HepG2 (cell line): ENCODE results near the gene PACS1. TPM values are rescaled to one million over a fixed set of nuclear protein-coding genes. Genes with fewer than 3 reads are reported as not detected.

Source experiments
- BRF2 ChIP-seq: sonication (generic); formaldehyde crosslinking; IDR thresholded peaks from 2 replicates; pipeline ENCODE4 v1.8.1; 2022; ENCODE audit warnings: mild to moderate bottlenecking, missing genetic modification reagents
- HNF4A ChIP-seq: sonication (generic); formaldehyde crosslinking; IDR thresholded peaks from 2 replicates; pipeline ENCODE4 v1.4.0; 2020; ENCODE audit warnings: missing genetic modification reagents
- HOXA9 ChIP-seq: sonication (generic); formaldehyde crosslinking; IDR thresholded peaks from 2 replicates; pipeline ENCODE4 v1.8.1; 2022; ENCODE audit warnings: missing genetic modification reagents, mild to moderate bottlenecking, moderate library complexity, borderline replicate concordance
- MIER2 ChIP-seq: IDR thresholded peaks from 2 replicates; pipeline ENCODE4 v1.6.1; 2016; ENCODE audit warnings: missing biosample characterization, missing genetic modification reagents
- MIER3 ChIP-seq: IDR thresholded peaks from 2 replicates; pipeline ENCODE4 v1.6.1; 2016; ENCODE audit warnings: missing compliant biosample characterization, borderline replicate concordance
- PHF5A ChIP-seq: IDR thresholded peaks from one replicate; pipeline ENCODE4 v1.6.1; 2018; ENCODE audit warnings: low read depth, missing genetic modification reagents; ENCODE audit not compliant: unreplicated experiment
- PRPF4 ChIP-seq: fragments of 200-400 bp; formaldehyde crosslinking; IDR thresholded peaks from 2 replicates; pipeline ENCODE4 v1.6.1; 2016; ENCODE audit warnings: low read length, low read depth; ENCODE audit not compliant: poor library complexity, severe bottlenecking
- TBL1XR1 ChIP-seq: fragments of 150-350 bp; IDR thresholded peaks from 2 replicates; pipeline ENCODE4 v1.6.1; 2014; ENCODE audit warnings: borderline replicate concordance, low read length; ENCODE audit not compliant: partially characterized antibody
- TEAD2 ChIP-seq: sonication (generic); formaldehyde crosslinking; IDR thresholded peaks from 2 replicates; pipeline ENCODE4 v1.9.0; 2021; ENCODE audit warnings: missing genetic modification reagents
- THAP8 ChIP-seq: sonication (generic); formaldehyde crosslinking; IDR thresholded peaks from 2 replicates; pipeline ENCODE4 v1.5.1; 2020; ENCODE audit warnings: missing genetic modification reagents, mild to moderate bottlenecking, borderline replicate concordance
- XRCC5 ChIP-seq: fragments of 200-400 bp; formaldehyde crosslinking; optimal IDR thresholded peaks from 2 replicates; pipeline ENCODE3; 2017; ENCODE audit warnings: mild to moderate bottlenecking, low read length
- ZFP1 ChIP-seq: IDR thresholded peaks from 2 replicates; pipeline ENCODE4 v1.6.1; 2016
- ZFP82 ChIP-seq: sonication (generic); formaldehyde crosslinking; IDR thresholded peaks from 2 replicates; pipeline ENCODE4 v1.5.1; 2020; ENCODE audit warnings: mild to moderate bottlenecking, missing genetic modification reagents, borderline replicate concordance
- ZNF121 ChIP-seq: sonication (generic); formaldehyde crosslinking; IDR thresholded peaks from 2 replicates; pipeline ENCODE4 v1.5.0; 2020; ENCODE audit warnings: mild to moderate bottlenecking, missing genetic modification reagents
- ZNF17 ChIP-seq: sonication (generic); formaldehyde crosslinking; IDR thresholded peaks from 2 replicates; pipeline ENCODE4 v1.5.0; 2020; ENCODE audit warnings: mild to moderate bottlenecking, missing genetic modification reagents
- ZNF335 ChIP-seq: sonication (generic); formaldehyde crosslinking; IDR thresholded peaks from 2 replicates; pipeline ENCODE4 v1.4.0; 2020; ENCODE audit warnings: missing genetic modification reagents
- ZNF431 ChIP-seq: sonication (generic); formaldehyde crosslinking; IDR thresholded peaks from 2 replicates; pipeline ENCODE4 v1.9.0; 2022; ENCODE audit warnings: missing genetic modification reagents, low read depth, mild to moderate bottlenecking, borderline replicate concordance
- ZNF607 ChIP-seq: sonication (generic); formaldehyde crosslinking; IDR thresholded peaks from 2 replicates; pipeline ENCODE4 v1.5.1; 2020; ENCODE audit warnings: missing genetic modification reagents, mild to moderate bottlenecking, borderline replicate concordance
- ZNF773 ChIP-seq: sonication (generic); formaldehyde crosslinking; IDR thresholded peaks from 2 replicates; pipeline ENCODE4 v1.4.0; 2020; ENCODE audit warnings: missing genetic modification reagents, borderline replicate concordance
- ZSCAN20 ChIP-seq: sonication (generic); formaldehyde crosslinking; IDR thresholded peaks from 2 replicates; pipeline ENCODE4 v1.4.0; 2020; ENCODE audit warnings: missing genetic modification reagents, mild to moderate bottlenecking, borderline replicate concordance
- polyA plus RNA-seq, 8 experiments: library from polyadenylated mRNA; depleted of rRNA in 3 of 8; stranded (reverse) in 7 of 8; unstranded in 1 of 8; fragments of >200 nt; fragmentation: Illumina TruSeq in 4 of 8; extraction: Trizol in 4 of 8; gene quantifications; 2 replicates each; pipeline versions ENCODE4 v1.2.1 to v1.2.3, GENCODE V29; 2011 to 2016; ENCODE audit warnings: low read depth in 4 of 8, missing spikeins in 1 of 8, mixed read lengths in 1 of 8; ENCODE audit not compliant: insufficient read depth in 1 of 8
- total RNA-seq, 5 experiments: library from RNA; depleted of rRNA; stranded (reverse); fragments of >200 nt; fragmentation: Illumina TruSeq; extraction: Trizol; gene quantifications; 2 replicates each; pipeline ENCODE4 v1.2.3, GENCODE V29; 2016; ENCODE audit warnings: low read depth in 1 of 5
- TF ChIP-seq, protein P1 (sequence below): sonication (generic); formaldehyde crosslinking; IDR thresholded peaks from 2 replicates; pipeline ENCODE4 v1.4.0; 2020; ENCODE audit warnings: missing genetic modification reagents, mild to moderate bottlenecking, borderline replicate concordance
- TF ChIP-seq, protein P2 (sequence below): sonication (generic); formaldehyde crosslinking; IDR thresholded peaks from 2 replicates; pipeline ENCODE4 v1.5.0; 2020; ENCODE audit warnings: mild to moderate bottlenecking, missing genetic modification reagents

The PACS1 gene
- total and polyA plus RNA-seq, 2 of the 13 experiments (the other 11 are each of a cell fraction or from before 2014, with no cell fraction given) = 7.6 to 8.6 TPM

DNA sequence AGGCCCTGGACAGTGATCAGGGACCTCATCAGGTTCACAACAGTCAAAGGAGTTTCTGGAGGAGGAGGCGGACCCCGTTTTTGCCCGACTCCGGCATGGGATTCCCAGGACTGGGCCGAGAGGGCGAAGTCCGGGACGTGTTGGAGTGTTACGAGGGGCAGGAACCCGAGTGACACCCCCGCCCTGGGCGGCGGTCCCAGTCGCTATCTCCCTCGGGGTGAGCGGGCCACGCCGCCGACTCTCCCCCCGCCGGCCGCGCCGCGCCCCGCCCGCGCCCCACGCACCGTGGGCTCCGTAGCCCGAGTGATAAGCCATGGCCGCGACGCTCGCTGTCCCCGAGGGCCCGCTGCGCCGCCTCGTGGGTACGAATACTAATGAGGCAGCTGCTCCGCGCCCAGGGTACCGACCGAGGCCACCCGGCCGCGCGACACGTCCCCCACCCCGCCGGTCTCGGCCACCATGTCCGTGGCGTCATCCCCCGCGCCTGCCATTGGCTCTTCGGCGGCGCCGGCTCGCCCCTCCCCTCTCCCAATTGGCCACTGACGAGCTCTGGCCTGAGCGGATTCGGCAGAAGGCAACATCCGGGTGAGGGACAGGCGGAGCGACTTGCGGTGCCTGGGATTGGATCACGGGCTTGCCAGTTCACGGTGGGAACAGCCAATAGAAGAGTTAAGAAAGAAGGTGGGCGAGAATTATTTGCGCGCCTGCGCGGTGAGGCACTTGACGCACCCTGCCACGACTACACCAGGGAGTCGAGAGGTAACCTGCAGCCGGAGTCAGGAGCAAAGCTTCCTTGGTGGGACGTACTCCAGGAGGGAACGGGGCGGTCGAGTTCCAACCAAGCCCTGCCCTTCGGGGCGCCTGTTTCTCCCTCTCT lies 218.8 kb downstream of the PACS1 start, which contains the start of gene YIF1A (continued):
- TF ChIP-seq, protein P1, sequence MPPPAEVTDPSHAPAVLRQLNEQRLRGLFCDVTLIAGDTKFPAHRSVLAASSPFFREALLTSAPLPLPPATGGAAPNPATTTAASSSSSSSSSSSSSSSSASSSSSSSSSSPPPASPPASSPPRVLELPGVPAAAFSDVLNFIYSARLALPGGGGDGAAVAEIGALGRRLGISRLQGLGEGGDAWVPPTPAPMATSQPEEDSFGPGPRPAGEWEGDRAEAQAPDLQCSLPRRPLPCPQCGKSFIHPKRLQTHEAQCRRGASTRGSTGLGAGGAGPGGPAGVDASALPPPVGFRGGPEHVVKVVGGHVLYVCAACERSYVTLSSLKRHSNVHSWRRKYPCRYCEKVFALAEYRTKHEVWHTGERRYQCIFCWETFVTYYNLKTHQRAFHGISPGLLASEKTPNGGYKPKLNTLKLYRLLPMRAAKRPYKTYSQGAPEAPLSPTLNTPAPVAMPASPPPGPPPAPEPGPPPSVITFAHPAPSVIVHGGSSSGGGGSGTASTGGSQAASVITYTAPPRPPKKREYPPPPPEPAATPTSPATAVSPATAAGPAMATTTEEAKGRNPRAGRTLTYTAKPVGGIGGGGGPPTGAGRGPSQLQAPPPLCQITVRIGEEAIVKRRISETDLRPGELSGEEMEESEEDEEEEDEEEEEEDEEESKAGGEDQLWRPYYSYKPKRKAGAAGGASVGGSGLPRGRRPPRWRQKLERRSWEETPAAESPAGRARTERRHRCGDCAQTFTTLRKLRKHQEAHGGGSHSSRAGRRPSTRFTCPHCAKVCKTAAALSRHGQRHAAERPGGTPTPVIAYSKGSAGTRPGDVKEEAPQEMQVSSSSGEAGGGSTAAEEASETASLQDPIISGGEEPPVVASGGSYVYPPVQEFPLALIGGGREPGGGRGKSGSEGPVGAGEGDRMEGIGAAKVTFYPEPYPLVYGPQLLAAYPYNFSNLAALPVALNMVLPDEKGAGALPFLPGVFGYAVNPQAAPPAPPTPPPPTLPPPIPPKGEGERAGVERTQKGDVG (CRISPR knock-in tag) = peak; percentile 49; the same call in 1 of the 2 replicates
- TF ChIP-seq ZNF431 = 0 out of 2 replicates have a peak, but pooled peaks have one; percentile 73
- no peak for TF ChIP-seq ZNF335 (CRISPR knock-in tag)
- TF ChIP-seq ZNF773 (CRISPR knock-in tag) = 0 out of 2 replicates have a peak, but pooled peaks have one; percentile 66
- TF ChIP-seq MIER2 = no peak
- peak; percentile 30; the same call in 1 of the 2 replicates for TF ChIP-seq ZSCAN20 (CRISPR knock-in tag)
- TF ChIP-seq HNF4A = no peak; the same call in 1 of the 2 replicates
- TF ChIP-seq PRPF4 = no peak
- TF ChIP-seq HOXA9 (CRISPR knock-in tag) = no peak
- TF ChIP-seq PHF5A (CRISPR knock-in tag) = no peak
- 0 out of 2 replicates have a peak, but pooled peaks have one; percentile 43 for TF ChIP-seq BRF2 (CRISPR knock-in tag)
- TF ChIP-seq ZNF17 (CRISPR knock-in tag) = no peak
- TF ChIP-seq ZFP1 = 0 out of 2 replicates have a peak, but pooled peaks have one; percentile 10
- TF ChIP-seq TEAD2 (CRISPR knock-in tag) = no peak
- TF ChIP-seq TBL1XR1 = no peak
- TF ChIP-seq ZNF121 = no peak
- TF ChIP-seq, protein P2, sequence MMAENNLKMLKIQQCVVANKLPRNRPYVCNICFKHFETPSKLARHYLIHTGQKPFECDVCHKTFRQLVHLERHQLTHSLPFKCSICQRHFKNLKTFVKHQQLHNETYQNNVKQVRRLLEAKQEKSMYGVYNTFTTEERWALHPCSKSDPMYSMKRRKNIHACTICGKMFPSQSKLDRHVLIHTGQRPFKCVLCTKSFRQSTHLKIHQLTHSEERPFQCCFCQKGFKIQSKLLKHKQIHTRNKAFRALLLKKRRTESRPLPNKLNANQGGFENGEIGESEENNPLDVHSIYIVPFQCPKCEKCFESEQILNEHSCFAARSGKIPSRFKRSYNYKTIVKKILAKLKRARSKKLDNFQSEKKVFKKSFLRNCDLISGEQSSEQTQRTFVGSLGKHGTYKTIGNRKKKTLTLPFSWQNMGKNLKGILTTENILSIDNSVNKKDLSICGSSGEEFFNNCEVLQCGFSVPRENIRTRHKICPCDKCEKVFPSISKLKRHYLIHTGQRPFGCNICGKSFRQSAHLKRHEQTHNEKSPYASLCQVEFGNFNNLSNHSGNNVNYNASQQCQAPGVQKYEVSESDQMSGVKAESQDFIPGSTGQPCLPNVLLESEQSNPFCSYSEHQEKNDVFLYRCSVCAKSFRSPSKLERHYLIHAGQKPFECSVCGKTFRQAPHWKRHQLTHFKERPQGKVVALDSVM = no peak
- peak; percentile 17; the same call in 1 of the 2 replicates for TF ChIP-seq ZNF607
- no peak for TF ChIP-seq THAP8 (CRISPR knock-in tag)
- no peak for TF ChIP-seq XRCC5
- peak; percentile 62; the same call in 1 of the 2 replicates for TF ChIP-seq MIER3 (CRISPR knock-in tag)
- TF ChIP-seq ZFP82 = no peak
